GM12878 (cell line): ENCODE results near the gene SECTM1.

Experiments
- ATF7 ChIP-seq: fragments of 450-650 bp; IDR thresholded peaks from 2 replicates; pipeline ENCODE4 v1.6.1; 2016; ENCODE audit warnings: low read depth, mild to moderate bottlenecking
- CEBPB ChIP-seq, 2 experiments: fragments of 150-350 bp in 1 of 2; IDR thresholded peaks; 2 replicates each; pipeline ENCODE4 v1.6.1; 2012 to 2014; ENCODE audit warnings: low read depth in 2 of 2, low read length in 2 of 2, borderline replicate concordance in 1 of 2, inconsistent platforms in 1 of 2
- CHD4 ChIP-seq: fragments of 200-600 bp; sonication (generic); IDR thresholded peaks from 2 replicates; pipeline ENCODE4 v1.6.1; 2016; ENCODE audit warnings: mild to moderate bottlenecking
- CREB1 ChIP-seq: IDR thresholded peaks from 2 replicates; pipeline ENCODE4 v1.6.1; 2012; ENCODE audit warnings: low read depth, mild to moderate bottlenecking, inconsistent platforms
- CTCF ChIP-seq, 3 experiments: IDR thresholded peaks in 2 of 3; conservative IDR thresholded peaks in 1 of 3; 2 replicates each; pipeline ENCODE4 v1.5.1; 2011; ENCODE audit warnings: low read depth in 3 of 3, low read length in 3 of 3, mild to moderate bottlenecking in 3 of 3, control low read depth in 2 of 3, moderate library complexity in 2 of 3, inconsistent platforms in 1 of 3, mixed read lengths in 1 of 3; ENCODE audit not compliant: control insufficient read depth in 2 of 3, insufficient read depth in 1 of 3; ENCODE audit errors: extremely low read depth in 1 of 3
- EP300 ChIP-seq, 2 experiments: fragments of 150-350 bp in 1 of 2; IDR thresholded peaks; 2 replicates each; pipeline ENCODE4 v1.6.1; 2011 to 2012; ENCODE audit warnings: low read depth in 2 of 2, low read length in 2 of 2, borderline replicate concordance in 1 of 2, improper control_type of control experiment in 1 of 2, inconsistent platforms in 1 of 2; ENCODE audit not compliant: control insufficient read depth in 1 of 2
- MYC ChIP-seq: IDR thresholded peaks from 2 replicates; pipeline ENCODE4 v1.6.1; 2011; ENCODE audit warnings: mild to moderate bottlenecking, low read length, moderate library complexity, inconsistent platforms; ENCODE audit not compliant: insufficient read depth, insufficient replicate concordance, insufficient read length, severe bottlenecking
- NR2C1 ChIP-seq: fragments of 450-650 bp; IDR thresholded peaks from 2 replicates; pipeline ENCODE4 v1.6.1; 2017; ENCODE audit warnings: antibody characterized with exemption, mild to moderate bottlenecking, moderate library complexity
- NR2C2 ChIP-seq: IDR thresholded peaks from 2 replicates; pipeline ENCODE4 v1.6.1; 2011; ENCODE audit warnings: borderline replicate concordance, low read depth; ENCODE audit not compliant: control insufficient read depth, insufficient read length
- POLR2A ChIP-seq: IDR thresholded peaks from 2 replicates; pipeline ENCODE4 v1.6.1; 2011; ENCODE audit warnings: low read depth, mild to moderate bottlenecking, low read length
- POLR2AphosphoS5 ChIP-seq: IDR thresholded peaks from 2 replicates; pipeline ENCODE4 v1.6.1; 2011; ENCODE audit warnings: mild to moderate bottlenecking, low read length, inconsistent platforms
- SKIL ChIP-seq: fragments of 450-650 bp; IDR thresholded peaks from 2 replicates; pipeline ENCODE4 v1.6.1; 2017; ENCODE audit warnings: mild to moderate bottlenecking, low read depth, inconsistent platforms; ENCODE audit not compliant: poor library complexity, severe bottlenecking
- SMAD5 ChIP-seq: IDR thresholded peaks from 2 replicates; pipeline ENCODE4 v1.6.1; 2016; ENCODE audit warnings: antibody characterized with exemption, low read depth
- SP1 ChIP-seq: IDR thresholded peaks from one replicate; pipeline ENCODE4 v1.6.1; 2011; ENCODE audit warnings: low read depth, low read length

- no peak for TF ChIP-seq CEBPB (IDR thresholded peaks at IDR 0.05; ENCODE audit: borderline replicate concordance in 1 of 2, low read depth in 2 of 2, low read length in 2 of 2)
- no peak for TF ChIP-seq CTCF (IDR thresholded peaks at IDR 0.05 in 2 of 3, conservative IDR thresholded peaks at IDR 0.05 in 1 of 3; ENCODE audit: control insufficient read depth in 2 of 3, extremely low read depth in 1 of 3, insufficient read depth in 1 of 3, low read depth in 3 of 3, low read length in 3 of 3)
- TF ChIP-seq MYC: no peak
- no peak for TF ChIP-seq SMAD5
- no peak for TF ChIP-seq EP300 (IDR thresholded peaks at IDR 0.05; ENCODE audit: borderline replicate concordance in 1 of 2, control insufficient read depth in 1 of 2, low read depth in 2 of 2, low read length in 2 of 2)
- no peak for TF ChIP-seq CREB1
- TF ChIP-seq POLR2AphosphoS5: no peak
- TF ChIP-seq CHD4: no peak
- TF ChIP-seq POLR2A: no peak
- no peak for TF ChIP-seq ATF7
- no peak for TF ChIP-seq SKIL
- no peak for TF ChIP-seq NR2C1
- no peak for TF ChIP-seq NR2C2
- TF ChIP-seq SP1: no peak
Observed at GRCh38 chr17:82339634-82340580, 6.3 kb upstream of the SECTM1 start.
